ENCODE results near the gene AUP1. TPM values are rescaled to one million over a fixed set of nuclear protein-coding genes. Genes with fewer than 3 reads are reported as not detected.
"Not testable (repeated sequence)": the region's sequence is repeated elsewhere in the genome, so short reads cannot be mapped to it uniquely, and the experiment has no call there.

The AUP1 gene
- total RNA-seq, 6 experiments from 2014 or later = 64.6 to 109 (median 80.4) TPM

- no peaks in the 10 kb centered on the region for H3K9me3 ChIP-seq
- ATAC-seq = peak; percentile 77 to 82 (median 80)
- H3K4me3 ChIP-seq = peak overlapping the region in 1 of 3 donors; percentile 21
- no peaks in the 10 kb centered on the region for H3K27me3 ChIP-seq
- WGBS (ENCODE audit: insufficient coverage, low coverage, low lambda C conversion rate, missing lambda C conversion rate) = 53% methylated on average over 11 of the region's 12 CpGs
- peaks cover 0 to 32% (median 9%) of the 10 kb centered on the region in 4 donors for H3K36me3 ChIP-seq
- DNase-seq = peak; percentile 75 to 88 (median 85)
- intact Hi-C loops (cut with DNase I) = no loop called here
- H3K4me1 ChIP-seq = peaks cover 0 to 74% (median 26%) of the 10 kb centered on the region in 4 donors
- TF ChIP-seq POLR2A (IDR thresholded peaks at IDR 0.05) (no peak), CTCF (IDR thresholded peaks at IDR 0.05) (no peak)
- peak overlapping the region in 2 of 3 donors; percentile 65 to 75 for H3K27ac ChIP-seq
Measured at GRCh38 chr2:74491648-74492544, 37.6 kb downstream of the AUP1 start.

GRCh38 chr2:74489906-74490305 lies 39.6 kb downstream of the AUP1 start:
- no peaks in the 10 kb centered on the region for H3K9me3 ChIP-seq
- 100% methylated on average over 1 of the region's 9 CpGs for WGBS (ENCODE audit: insufficient coverage, low coverage, low lambda C conversion rate, missing lambda C conversion rate)
- H3K27ac ChIP-seq = peak overlapping the region in 2 of 3 donors; percentile 73 to 79
- H3K36me3 ChIP-seq = peaks cover 0 to 40% (median 9%) of the 10 kb centered on the region in 4 donors
- H3K4me1 ChIP-seq = peaks cover 0 to 83% (median 32%) of the 10 kb centered on the region in 4 donors
- TF ChIP-seq POLR2A (IDR thresholded peaks at IDR 0.05) = no peak
- TF ChIP-seq CTCF (IDR thresholded peaks at IDR 0.05) = no peak
- DNase-seq (no peak), ATAC-seq (no peak)
- intact Hi-C loops (cut with DNase I) = loop anchor here in 1 of 2 donors (5.0 kb wide), 1 partner anchor 37 kb away; the partner anchor contains the start of genes AUP1, DQX1 and HTRA2
- H3K4me3 ChIP-seq = peak overlapping the region in 1 of 3 donors; percentile 47
- H3K27me3 ChIP-seq = no peaks in the 10 kb centered on the region

DNA sequence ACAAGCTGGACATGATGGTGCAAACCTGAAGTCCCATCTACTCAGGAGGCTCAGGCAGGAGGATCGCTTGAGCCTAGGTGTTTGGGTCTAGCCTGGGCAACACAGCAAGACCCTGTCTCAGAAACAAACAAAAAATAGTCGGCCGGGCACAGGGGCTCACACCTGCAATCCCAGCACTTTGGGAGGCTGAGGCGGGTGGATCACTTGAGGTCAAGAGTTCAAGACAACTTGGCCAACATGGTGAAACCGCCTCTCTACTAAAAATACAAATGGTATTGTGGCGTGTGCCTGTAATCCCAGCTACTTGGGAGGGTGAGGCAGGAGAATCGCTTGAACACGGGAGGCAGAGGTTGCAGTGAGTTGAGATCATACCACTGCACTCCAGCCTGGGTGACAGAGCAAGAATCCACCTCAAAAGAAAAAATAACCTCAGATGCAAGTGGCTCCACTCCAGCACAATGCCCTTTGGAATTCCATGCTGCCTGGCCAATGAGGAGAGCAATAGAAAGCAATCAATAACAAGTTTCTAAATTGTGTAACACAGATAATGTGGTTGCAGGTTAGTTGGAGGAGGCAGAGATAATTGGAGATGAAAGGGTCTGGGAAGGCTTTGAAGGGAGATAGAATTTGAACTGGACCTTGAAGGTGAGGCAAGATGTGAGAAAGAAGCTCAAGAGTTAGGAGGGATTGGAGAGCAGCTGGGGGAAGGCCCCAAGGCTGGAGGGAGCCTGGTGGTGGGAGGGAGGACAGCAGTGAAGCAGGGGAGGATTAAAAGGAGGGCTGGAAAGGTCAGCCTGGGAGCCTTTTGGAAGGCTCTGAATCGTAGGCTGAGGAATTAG lies 40.6 kb downstream of the AUP1 start:
- no peaks in the 10 kb centered on the region for H3K27me3 ChIP-seq
- intact Hi-C loops (cut with DNase I) = loop anchor here in 1 of 2 donors (5.0 kb wide), 1 partner anchor 38 kb away; the partner anchor contains the start of genes AUP1, DQX1 and HTRA2
- no peaks in the 10 kb centered on the region for H3K9me3 ChIP-seq
- H3K4me3 ChIP-seq = peak overlapping the region in 2 of 3 donors; percentile 23 to 47
- 50% methylated on average over 9 of the region's 9 CpGs for WGBS (ENCODE audit: insufficient coverage, low coverage, low lambda C conversion rate, missing lambda C conversion rate)
- H3K4me1 ChIP-seq = peaks cover 0 to 82% (median 32%) of the 10 kb centered on the region in 4 donors
- peak overlapping the region; percentile 22 to 79 (median 73) for H3K27ac ChIP-seq
- TF ChIP-seq CTCF (IDR thresholded peaks at IDR 0.05) = no peak
- TF ChIP-seq POLR2A (IDR thresholded peaks at IDR 0.05) = no peak
- peaks cover 0 to 40% (median 9%) of the 10 kb centered on the region in 4 donors for H3K36me3 ChIP-seq
- peak; percentile 63 to 77 (median 70) for ATAC-seq
- DNase-seq = peak in 2 of 3 donors; percentile 71 to 87

DNA sequence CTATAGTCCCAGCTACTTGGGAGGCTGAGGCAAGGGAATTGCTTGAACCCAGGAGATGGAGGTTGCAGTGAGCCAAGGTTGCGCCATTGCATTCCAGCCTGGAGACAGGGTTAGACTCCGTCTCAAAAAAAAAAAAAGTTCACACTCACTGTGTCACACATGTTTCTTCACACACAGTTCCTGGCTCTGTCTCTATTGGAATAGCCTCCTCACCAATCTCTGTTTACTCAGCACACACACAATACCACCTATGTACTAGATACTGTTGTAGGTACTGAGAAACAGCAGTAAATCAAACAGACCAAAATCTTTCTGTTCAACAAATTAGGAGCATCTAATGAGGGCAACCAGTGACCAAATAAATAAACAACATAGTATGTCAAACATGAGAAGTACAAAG lies 43.4 kb downstream of the AUP1 start:
- intact Hi-C loops (cut with DNase I) = loop anchor here in 1 of 2 donors (5.0 kb wide), 1 partner anchor 41 kb away; the partner anchor contains the start of genes AUP1, DQX1 and HTRA2
- ATAC-seq = peak in 2 of 4 donors; percentile 11 to 27
- TF ChIP-seq POLR2A (IDR thresholded peaks at IDR 0.05) (no peak), CTCF (IDR thresholded peaks at IDR 0.05) (no peak)
- no peak for DNase-seq
- H3K27me3 ChIP-seq = no peaks in the 10 kb centered on the region
- peaks cover 0 to 70% (median 23%) of the 10 kb centered on the region in 4 donors for H3K4me1 ChIP-seq
- H3K36me3 ChIP-seq = peaks cover 0 to 15% (median 1%) of the 10 kb centered on the region in 4 donors
- peak overlapping the region in 1 of 3 donors; percentile 57 for H3K27ac ChIP-seq
- no peaks in the 10 kb centered on the region for H3K9me3 ChIP-seq
- no peak overlapping the region for H3K4me3 ChIP-seq
- 51% methylated on average over 2 of the region's 2 CpGs for WGBS (ENCODE audit: insufficient coverage, low coverage, low lambda C conversion rate, missing lambda C conversion rate)

DNA sequence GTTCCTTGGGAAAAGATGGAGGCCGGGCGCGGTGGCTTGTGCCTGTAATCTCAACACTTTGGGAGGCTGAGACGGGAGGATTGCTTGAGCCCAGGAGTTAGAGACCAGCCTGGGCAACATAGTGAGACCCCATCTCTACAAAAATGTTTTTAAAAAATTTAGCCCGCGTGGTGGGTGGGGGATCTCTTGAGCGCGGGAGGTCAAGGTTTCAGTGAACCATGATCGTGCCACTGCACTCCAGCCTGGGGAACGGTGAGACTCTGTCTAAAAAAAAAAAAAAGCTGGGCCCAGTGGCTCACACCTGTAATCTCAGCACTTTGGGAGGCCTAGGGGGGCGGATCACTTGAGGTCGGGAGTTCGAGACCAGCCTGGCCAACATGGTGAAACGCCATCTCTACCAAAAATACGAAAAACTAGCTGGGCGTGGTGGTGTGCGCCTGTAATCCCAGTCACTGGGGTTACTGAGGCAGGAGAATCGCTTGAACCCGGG lies 45.8 kb downstream of the AUP1 start:
- intact Hi-C loops (cut with DNase I); ATAC-seq; DNase-seq; H3K27me3 ChIP-seq; H3K9me3 ChIP-seq: not testable (repeated sequence)
- peaks cover 0 to 16% (median 2%) of the 10 kb centered on the region in 4 donors for H3K36me3 ChIP-seq
- peaks cover 0 to 55% (median 19%) of the 10 kb centered on the region in 4 donors for H3K4me1 ChIP-seq
- 64% methylated on average over 17 of the region's 19 CpGs for WGBS (ENCODE audit: insufficient coverage, low coverage, low lambda C conversion rate, missing lambda C conversion rate)
- H3K27ac ChIP-seq = peak overlapping the region in 1 of 3 donors; percentile 84
- H3K4me3 ChIP-seq = peak overlapping the region; percentile 93 to 99 (median 97)
